T-cell (primary cell): ENCODE results near the gene CTNNA3. TPM values are rescaled to one million over a fixed set of nuclear protein-coding genes. Genes with fewer than 3 reads are reported as not detected.

Experiments
- ATAC-seq, 4 experiments: fragments of 200-7000 bp in 3 of 4; fragments of 150-1000 bp in 1 of 4; cut with Tn5 transposase; replicated peaks in 1 of 4; 1 replicate in 3 of 4; 2 replicates in 1 of 4; pipeline ENCODE4 v1.10.0; 2021; ENCODE audit warnings: moderate library complexity in 3 of 4, mild to moderate bottlenecking in 2 of 4, moderate number of reproducible peaks in 1 of 4
- CTCF ChIA-PET, 2 donors: fragments of 300-600 bp; sonication (Branson Sonifier 250); formaldehyde crosslinking; loops; one replicate each; lab custom pipeline; 2022; ENCODE audit warnings: antibody characterized with exemption in 2 of 2; lab: Charles Lee
- POLR2A ChIA-PET, 2 donors: fragments of 300-600 bp; sonication (Branson Sonifier 250); formaldehyde crosslinking; loops; one replicate each; lab custom pipeline; 2022; ENCODE audit warnings: antibody characterized with exemption in 2 of 2; lab: Charles Lee
- DNase-seq, 35 experiments: peaks; one replicate each; pipeline versions ENCODE4 v3.0.0 to v3.0.0-alpha.2; 2013 to 2023
- H3K27ac ChIP-seq: one replicate; pipeline ENCODE4 v1.5.1; 2013; ENCODE audit warnings: low read length
- H3K27me3 ChIP-seq, 2 experiments: replicated peaks in 1 of 2; 1 replicate in 1 of 2; 2 replicates in 1 of 2; pipeline versions ENCODE4 v1.6.1 to v1.7.0; 2013; ENCODE audit warnings: low read length in 1 of 2, mixed read lengths in 1 of 2; ENCODE audit not compliant: control insufficient read depth in 2 of 2, insufficient read depth in 2 of 2; ENCODE audit errors: extremely low read depth in 1 of 2
- H3K36me3 ChIP-seq, 2 donors: 1 replicate in 1 of 2; 2 replicates in 1 of 2; pipeline versions ENCODE4 v1.6.1 to v1.7.0; 2013; ENCODE audit warnings: low read length in 1 of 2; ENCODE audit not compliant: control insufficient read depth in 2 of 2, insufficient read depth in 1 of 2; ENCODE audit errors: extremely low read depth in 1 of 2
- H3K4me1 ChIP-seq, 2 experiments: 1 replicate in 1 of 2; 2 replicates in 1 of 2; pipeline versions ENCODE4 v1.6.1 to v1.7.0; 2013; ENCODE audit warnings: low read length in 2 of 2, mixed read lengths in 1 of 2; ENCODE audit not compliant: insufficient read depth in 2 of 2, control insufficient read depth in 1 of 2; ENCODE audit errors: extremely low read depth in 1 of 2
- H3K4me3 ChIP-seq, 2 donors: 1 replicate in 1 of 2; 2 replicates in 1 of 2; pipeline versions ENCODE4 v1.5.1 to v1.7.0; 2013; ENCODE audit warnings: mild to moderate bottlenecking in 2 of 2, low read length in 1 of 2, moderate library complexity in 1 of 2; ENCODE audit not compliant: control insufficient read depth in 1 of 2; ENCODE audit errors: extremely low read depth in 1 of 2
- H3K9me3 ChIP-seq: 2 replicates; pipeline ENCODE4 v1.7.0; 2013
- H3K27ac Mint-ChIP-seq, 2 donors: one replicate each; pipeline ENCODE4 v1.8.0; 2020 to 2021; ENCODE audit warnings: mild to moderate bottlenecking in 2 of 2, mixed read lengths in 2 of 2
- H3K27me3 Mint-ChIP-seq, 2 donors: one replicate each; pipeline ENCODE4 v1.8.0; 2021 to 2022; ENCODE audit warnings: mixed read lengths in 2 of 2
- H3K36me3 Mint-ChIP-seq: one replicate; pipeline ENCODE4 v1.8.0; 2021; ENCODE audit warnings: mixed read lengths
- H3K4me1 Mint-ChIP-seq, 3 donors: one replicate each; pipeline ENCODE4 v1.8.0; 2020 to 2022; ENCODE audit warnings: mixed read lengths in 3 of 3, mild to moderate bottlenecking in 1 of 3
- H3K4me3 Mint-ChIP-seq, 3 donors: one replicate each; pipeline ENCODE4 v1.8.0; 2020 to 2022; ENCODE audit warnings: mild to moderate bottlenecking in 3 of 3, mixed read lengths in 3 of 3, moderate library complexity in 3 of 3
- H3K9me3 Mint-ChIP-seq, 3 donors: one replicate each; pipeline ENCODE4 v1.8.0; 2020 to 2022; ENCODE audit warnings: mixed read lengths in 3 of 3
- WGBS: methylation state at CpG from one replicate; pipeline ENCODE4 v1.1.5; 2013; ENCODE audit warnings: missing lambda C conversion rate; ENCODE audit not compliant: insufficient coverage; 5-methylcytosine and 5-hydroxymethylcytosine counted together
- total RNA-seq, 35 experiments: library from RNA in 6 of 35; stranded (reverse) in 6 of 35; fragments of 120-200 nt in 1 of 35; gene quantifications; one replicate each; pipeline versions ENCODE4 v1.2.1 to v1.2.4 and lab custom pipeline; 2013 to 2026

The CTNNA3 gene
- total RNA-seq, 5 donors from 2014 or later (not counting 1 experiment from before 2014, with no cell fraction given) = 0.88 TPM; not detected in 4

- Mint-ChIP-seq H3K27me3 (no peaks in the 10 kb centered on the region), H3K4me1 (no peaks in the 10 kb centered on the region), H3K4me3 (no peak overlapping the region), H3K27ac (no peak overlapping the region), H3K36me3 (no peaks in the 10 kb centered on the region), H3K9me3 (peaks cover 0 to 7% (median 2%) of the 10 kb centered on the region in 3 donors)
- Histone ChIP-seq H3K4me1 (no peaks in the 10 kb centered on the region), H3K9me3 (no peaks in the 10 kb centered on the region), H3K27ac (no peak overlapping the region), H3K4me3 (no peak overlapping the region), H3K27me3 (no peaks in the 10 kb centered on the region), H3K36me3 (no peaks in the 10 kb centered on the region)
- ChIA-PET CTCF (no interaction called here), POLR2A (no interaction called here)
- no peak for DNase-seq
- 33% methylated on average over 1 of the region's 2 CpGs for WGBS
- no peak for ATAC-seq
These were observed 858.7 kb downstream of the CTNNA3 start for GRCh38 chr10:66837335-66837734.

GRCh38 chr10:66836771-66837170 is 859.2 kb downstream of the CTNNA3 start:
- Mint-ChIP-seq H3K36me3 (no peaks in the 10 kb centered on the region), H3K4me3 (no peak overlapping the region), H3K27me3 (no peaks in the 10 kb centered on the region), H3K27ac (no peak overlapping the region), H3K9me3 (peaks cover 0 to 7% (median 2%) of the 10 kb centered on the region in 3 donors), H3K4me1 (no peaks in the 10 kb centered on the region)
- ChIA-PET CTCF (no interaction called here), POLR2A (no interaction called here)
- Histone ChIP-seq H3K4me1 (no peaks in the 10 kb centered on the region), H3K36me3 (no peaks in the 10 kb centered on the region), H3K9me3 (no peaks in the 10 kb centered on the region), H3K4me3 (no peak overlapping the region), H3K27me3 (no peaks in the 10 kb centered on the region), H3K27ac (no peak overlapping the region)
- 93% methylated on average over 2 of the region's 2 CpGs for WGBS
- DNase-seq (no peak), ATAC-seq (no peak)

DNA sequence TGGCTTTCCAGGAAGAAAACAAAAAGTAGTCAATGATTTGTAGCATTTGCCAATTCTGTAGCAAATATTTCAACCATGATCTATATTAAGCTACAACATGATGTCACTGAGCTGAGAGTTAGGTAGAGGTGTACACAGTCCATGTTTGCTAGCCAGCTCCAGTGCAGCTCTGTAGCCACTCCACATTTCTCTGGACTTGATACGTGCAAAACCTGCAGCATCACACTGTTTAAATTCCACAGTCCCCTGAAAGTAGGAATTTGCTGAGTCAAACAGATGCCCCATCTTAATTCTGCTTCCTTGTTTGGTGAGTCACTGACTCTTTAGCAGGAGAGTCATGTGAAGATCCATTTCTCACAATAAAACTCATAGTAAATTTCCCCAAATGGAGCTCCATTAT is 859.9 kb downstream of the CTNNA3 start:
- no peak for DNase-seq
- Mint-ChIP-seq H3K27ac (no peak overlapping the region), H3K4me3 (no peak overlapping the region), H3K9me3 (peaks cover 0 to 11% (median 2%) of the 10 kb centered on the region in 3 donors), H3K4me1 (no peaks in the 10 kb centered on the region), H3K27me3 (no peaks in the 10 kb centered on the region), H3K36me3 (no peaks in the 10 kb centered on the region)
- Histone ChIP-seq H3K27ac (no peak overlapping the region), H3K4me1 (no peaks in the 10 kb centered on the region), H3K27me3 (no peaks in the 10 kb centered on the region), H3K4me3 (no peak overlapping the region), H3K9me3 (no peaks in the 10 kb centered on the region), H3K36me3 (no peaks in the 10 kb centered on the region)
- CTCF ChIA-PET = no interaction called here
- WGBS = 45% methylated on average over 1 of the region's 1 CpG
- POLR2A ChIA-PET = no interaction called here
- ATAC-seq = no peak

- no peaks in the 10 kb centered on the region for H3K9me3 ChIP-seq
- no peak overlapping the region for H3K4me3 Mint-ChIP-seq
- POLR2A ChIA-PET = no interaction called here
- H3K27me3 ChIP-seq = no peaks in the 10 kb centered on the region
- H3K4me1 Mint-ChIP-seq = no peaks in the 10 kb centered on the region
- no peaks in the 10 kb centered on the region for H3K4me1 ChIP-seq
- no peak overlapping the region for H3K4me3 ChIP-seq
- H3K27ac Mint-ChIP-seq = no peak overlapping the region
- no peak for DNase-seq
- peaks cover 0 to 12% (median 2%) of the 10 kb centered on the region in 3 donors for H3K9me3 Mint-ChIP-seq
- H3K27me3 Mint-ChIP-seq = no peaks in the 10 kb centered on the region
- no peaks in the 10 kb centered on the region for H3K36me3 ChIP-seq
- CTCF ChIA-PET = no interaction called here
- no peak overlapping the region for H3K27ac ChIP-seq
- ATAC-seq = no peak
- H3K36me3 Mint-ChIP-seq = no peaks in the 10 kb centered on the region
These were observed 860.6 kb downstream of the CTNNA3 start for GRCh38 chr10:66835400-66835799.

DNA sequence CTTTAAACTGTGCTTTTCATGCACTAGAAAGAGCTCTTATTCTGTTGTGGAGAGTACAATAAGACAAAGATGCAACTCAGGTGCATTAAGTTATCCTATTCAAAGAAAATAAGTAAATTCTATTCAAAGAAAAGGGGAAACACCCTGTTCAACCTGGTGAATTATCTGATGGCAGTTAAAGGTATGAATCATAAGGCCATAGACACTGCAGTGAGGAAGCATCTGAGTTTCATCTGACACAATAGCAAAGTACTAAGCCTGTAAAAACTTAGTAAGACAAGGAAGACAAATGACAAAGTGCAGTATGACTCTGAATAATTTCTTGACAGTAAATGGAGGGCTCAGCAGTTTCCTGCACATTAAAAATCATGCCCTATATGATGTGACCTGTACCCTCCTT is 861.2 kb downstream of the CTNNA3 start:
- Histone ChIP-seq H3K27me3 (no peaks in the 10 kb centered on the region), H3K27ac (no peak overlapping the region), H3K4me3 (no peak overlapping the region), H3K36me3 (no peaks in the 10 kb centered on the region), H3K9me3 (no peaks in the 10 kb centered on the region), H3K4me1 (no peaks in the 10 kb centered on the region)
- POLR2A ChIA-PET = no interaction called here
- Mint-ChIP-seq H3K36me3 (no peaks in the 10 kb centered on the region), H3K4me1 (no peaks in the 10 kb centered on the region), H3K27me3 (no peaks in the 10 kb centered on the region), H3K27ac (no peak overlapping the region), H3K9me3 (peaks cover 0 to 12% (median 2%) of the 10 kb centered on the region in 3 donors), H3K4me3 (no peak overlapping the region)
- DNase-seq (no peak), ATAC-seq (no peak)
- CTCF ChIA-PET = interaction anchor here in 1 of 2 donors (0.6 kb wide), 1 partner anchor 113 kb away, joined by 3 read pairs; no protein-coding TSS in a partner anchor

DNA sequence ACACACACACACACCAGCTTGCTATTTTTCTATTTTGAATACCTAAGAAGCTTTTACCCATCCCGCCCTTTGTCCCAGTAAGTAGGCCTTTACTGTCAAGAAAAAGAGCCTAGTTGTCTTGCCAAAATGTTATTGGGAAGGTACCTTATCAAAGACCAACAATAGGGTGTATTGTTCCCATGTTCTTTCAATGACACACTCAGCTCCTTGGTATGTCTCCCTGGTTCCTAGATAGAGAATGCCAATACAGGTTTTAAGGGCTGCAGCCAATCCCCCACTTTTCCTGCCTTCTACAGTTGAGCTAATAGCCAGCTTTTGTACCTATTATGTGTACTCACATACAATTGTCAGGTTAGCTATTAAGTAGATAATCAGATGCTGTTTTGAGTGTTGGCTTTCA is 862.1 kb downstream of the CTNNA3 start:
- H3K9me3 ChIP-seq = no peaks in the 10 kb centered on the region
- POLR2A ChIA-PET = no interaction called here

DNA sequence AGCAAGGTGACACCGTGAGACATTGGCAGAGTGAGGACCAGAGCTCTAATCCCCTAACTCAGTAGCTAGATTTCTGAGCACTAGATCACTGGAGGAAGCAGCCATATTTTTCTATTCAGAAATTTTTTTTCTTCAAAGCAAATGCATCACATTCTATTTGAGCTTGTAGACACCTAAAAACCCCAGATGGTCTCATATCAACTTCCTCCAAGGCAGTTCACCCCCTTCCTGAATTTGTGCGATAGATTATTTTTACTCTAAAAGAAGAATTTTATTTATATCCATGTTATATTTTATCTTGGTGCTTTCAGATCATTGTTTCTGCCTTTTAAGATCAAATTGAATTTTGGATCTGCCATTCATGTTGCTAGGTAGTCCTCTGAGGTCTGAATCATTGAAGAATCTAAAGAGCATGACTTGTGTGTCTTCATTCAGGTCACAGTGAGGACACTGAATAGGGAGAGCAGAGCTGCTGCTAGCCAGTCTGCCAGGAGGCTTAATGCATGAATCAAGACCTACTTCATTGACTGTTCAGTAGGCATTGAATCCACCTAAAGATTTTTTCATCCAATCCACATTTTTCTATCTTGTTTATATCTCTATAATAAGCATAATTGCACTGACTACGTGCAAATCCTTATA is 863.1 kb downstream of the CTNNA3 start:
- no peaks in the 10 kb centered on the region for H3K27me3 Mint-ChIP-seq
- H3K36me3 Mint-ChIP-seq = no peaks in the 10 kb centered on the region
- H3K9me3 Mint-ChIP-seq = peaks cover 0 to 12% (median 2%) of the 10 kb centered on the region in 3 donors
- H3K4me1 Mint-ChIP-seq = no peaks in the 10 kb centered on the region
- Histone ChIP-seq H3K27ac (no peak overlapping the region), H3K27me3 (no peaks in the 10 kb centered on the region), H3K4me1 (no peaks in the 10 kb centered on the region), H3K4me3 (no peak overlapping the region), H3K36me3 (no peaks in the 10 kb centered on the region), H3K9me3 (no peaks in the 10 kb centered on the region)
- POLR2A ChIA-PET = no interaction called here
- no peak overlapping the region for H3K4me3 Mint-ChIP-seq
- ATAC-seq = no peak
- CTCF ChIA-PET = no interaction called here
- DNase-seq = no peak
- 63% methylated on average over 1 of the region's 3 CpGs for WGBS
- no peak overlapping the region for H3K27ac Mint-ChIP-seq

More for the DNA sequence above, 862.1 kb downstream of the CTNNA3 start:
- DNase-seq (no peak), ATAC-seq (no peak)
- WGBS = no CpG with 5 or more reads among the region's 1 CpG
- Mint-ChIP-seq H3K27ac (no peak overlapping the region), H3K9me3 (peaks cover 0 to 12% (median 2%) of the 10 kb centered on the region in 3 donors), H3K4me3 (no peak overlapping the region), H3K27me3 (no peaks in the 10 kb centered on the region), H3K4me1 (no peaks in the 10 kb centered on the region), H3K36me3 (no peaks in the 10 kb centered on the region)
- Histone ChIP-seq H3K36me3 (no peaks in the 10 kb centered on the region), H3K27ac (no peak overlapping the region), H3K4me3 (no peak overlapping the region), H3K4me1 (no peaks in the 10 kb centered on the region), H3K27me3 (no peaks in the 10 kb centered on the region)
- CTCF ChIA-PET = no interaction called here
